ENCODE results near the gene SLC30A10. TPM values are rescaled to one million over a fixed set of nuclear protein-coding genes. Genes with fewer than 3 reads are reported as not detected.
"Not testable (repeated sequence)": the region's sequence is repeated elsewhere in the genome, so short reads cannot be mapped to it uniquely, and the experiment has no call there.

SLC30A10 gene
- total RNA-seq, 2 experiments from 2014 or later = not detected

DNA sequence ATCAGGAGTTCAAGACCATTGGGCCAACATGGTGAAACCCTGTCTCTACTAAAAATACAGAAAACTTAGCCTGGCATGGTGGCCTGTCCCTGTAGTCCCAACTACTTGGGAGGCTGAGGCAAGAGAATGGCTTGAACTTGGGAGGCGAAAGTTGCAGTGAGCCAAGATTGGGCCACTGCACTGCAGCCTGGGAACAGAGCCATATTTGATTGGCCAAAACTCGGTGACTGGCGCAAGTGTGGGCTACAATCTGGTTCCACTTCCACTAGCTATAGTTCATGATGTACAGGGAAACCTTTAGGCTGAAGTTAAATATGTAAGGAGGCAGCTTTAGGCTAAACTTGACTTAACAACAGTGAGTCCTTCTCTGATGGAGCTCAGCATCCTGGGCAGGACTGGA lies 20.2 kb downstream of the SLC30A10 start:
- H3K9me3 Mint-ChIP-seq = no peaks in the 10 kb centered on the region
- no peaks in the 10 kb centered on the region for H3K4me1 ChIP-seq (ENCODE audit: insufficient read depth, low read length)
- H3K27ac ChIP-seq (ENCODE audit: low read depth in 1 of 2, low read length in 2 of 2) = no peak overlapping the region
- no peaks in the 10 kb centered on the region for H3K27me3 ChIP-seq (ENCODE audit: control insufficient read depth in 1 of 2, insufficient read depth in 2 of 2, low read length in 2 of 2)
- no peak overlapping the region for H3K4me3 Mint-ChIP-seq
- ATAC-seq (ENCODE audit: poor library complexity) = no peak
- no peak overlapping the region for H3K4me3 ChIP-seq (ENCODE audit: low read length)
- H3K36me3 Mint-ChIP-seq (ENCODE audit: low read depth) = no peaks in the 10 kb centered on the region
- CTCF ChIA-PET = no interaction called here
- no peak for DNase-seq
- no peak overlapping the region for H3K27ac Mint-ChIP-seq
- H3K36me3 ChIP-seq (ENCODE audit: insufficient read depth, low read length) = no peaks in the 10 kb centered on the region
- H3K27me3 Mint-ChIP-seq = peaks cover 18% of the 10 kb centered on the region
- H3K9me3 ChIP-seq (ENCODE audit: control insufficient read depth in 1 of 2, insufficient read depth in 1 of 2, low read length in 2 of 2) = no peaks in the 10 kb centered on the region
- no peaks in the 10 kb centered on the region for H3K4me1 Mint-ChIP-seq (ENCODE audit: low read depth)
- POLR2A ChIA-PET = no interaction called here
- TF ChIP-seq, protein P1, sequence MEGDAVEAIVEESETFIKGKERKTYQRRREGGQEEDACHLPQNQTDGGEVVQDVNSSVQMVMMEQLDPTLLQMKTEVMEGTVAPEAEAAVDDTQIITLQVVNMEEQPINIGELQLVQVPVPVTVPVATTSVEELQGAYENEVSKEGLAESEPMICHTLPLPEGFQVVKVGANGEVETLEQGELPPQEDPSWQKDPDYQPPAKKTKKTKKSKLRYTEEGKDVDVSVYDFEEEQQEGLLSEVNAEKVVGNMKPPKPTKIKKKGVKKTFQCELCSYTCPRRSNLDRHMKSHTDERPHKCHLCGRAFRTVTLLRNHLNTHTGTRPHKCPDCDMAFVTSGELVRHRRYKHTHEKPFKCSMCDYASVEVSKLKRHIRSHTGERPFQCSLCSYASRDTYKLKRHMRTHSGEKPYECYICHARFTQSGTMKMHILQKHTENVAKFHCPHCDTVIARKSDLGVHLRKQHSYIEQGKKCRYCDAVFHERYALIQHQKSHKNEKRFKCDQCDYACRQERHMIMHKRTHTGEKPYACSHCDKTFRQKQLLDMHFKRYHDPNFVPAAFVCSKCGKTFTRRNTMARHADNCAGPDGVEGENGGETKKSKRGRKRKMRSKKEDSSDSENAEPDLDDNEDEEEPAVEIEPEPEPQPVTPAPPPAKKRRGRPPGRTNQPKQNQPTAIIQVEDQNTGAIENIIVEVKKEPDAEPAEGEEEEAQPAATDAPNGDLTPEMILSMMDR (IDR thresholded peaks at IDR 0.05) = no peak
- intact Hi-C loops (cut with DNase I, micrococcal nuclease) = no loop called here

DNA sequence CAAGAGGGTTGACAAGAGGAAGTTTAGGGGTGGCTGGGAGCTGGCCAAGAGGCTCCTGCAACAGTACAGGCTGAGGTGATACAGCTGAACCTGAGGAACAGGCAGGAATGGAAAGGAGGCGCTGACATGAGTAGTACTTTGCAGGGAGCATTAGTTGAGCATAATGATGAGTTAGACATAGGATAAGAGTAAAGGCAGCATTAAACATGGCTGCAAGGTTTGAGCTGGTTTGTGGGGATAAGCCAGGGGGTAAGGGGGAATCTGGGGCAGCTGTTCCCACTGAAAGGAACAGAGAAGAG lies 20.6 kb downstream of the SLC30A10 start:
- intact Hi-C loops (cut with DNase I, micrococcal nuclease) = no loop called here
- CTCF ChIA-PET = no interaction called here
- H3K27ac ChIP-seq (ENCODE audit: low read depth in 1 of 2, low read length in 2 of 2) = no peak overlapping the region

DNA sequence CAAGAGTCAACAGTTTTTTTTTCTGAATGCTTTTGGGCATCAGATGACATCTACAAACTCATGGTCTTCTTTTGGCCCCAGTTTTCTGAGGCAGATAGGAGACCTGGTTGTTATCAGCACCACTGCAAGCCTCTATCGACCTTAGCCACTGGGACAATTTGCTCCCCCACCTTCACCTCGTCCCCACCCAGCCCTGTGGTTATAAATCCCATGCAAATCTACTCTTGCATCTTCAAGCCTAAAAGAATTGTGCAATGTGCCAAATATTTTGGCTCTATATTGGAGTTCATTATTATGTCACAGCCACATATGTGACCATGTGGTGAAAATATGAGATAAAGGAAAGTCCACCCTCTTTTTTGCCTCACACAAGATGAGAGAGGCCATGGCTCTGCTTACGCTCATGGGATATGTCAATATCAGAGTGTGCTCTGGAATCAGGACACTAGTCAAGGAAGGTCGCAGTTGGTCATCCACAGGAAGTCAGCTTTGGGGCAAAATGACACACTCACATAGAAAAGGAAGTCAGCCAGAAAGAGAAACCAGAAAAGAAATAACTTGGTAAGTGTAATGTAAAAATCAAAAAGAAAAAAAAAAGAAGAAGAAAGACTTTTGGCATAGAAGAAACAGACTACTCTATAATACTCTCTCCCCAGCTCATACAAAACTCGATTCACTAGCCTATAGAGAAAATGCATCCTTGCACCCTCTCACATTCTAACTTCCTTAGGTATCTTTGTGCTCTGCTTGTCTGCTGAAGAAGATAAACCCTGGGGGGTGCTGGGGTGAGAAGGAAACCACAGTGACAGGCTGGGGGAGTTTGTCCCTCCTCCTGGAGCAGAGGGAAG lies 21.2 kb downstream of the SLC30A10 start:
- peaks cover 18% of the 10 kb centered on the region for H3K27me3 Mint-ChIP-seq
- no peak for DNase-seq
- Histone ChIP-seq H3K27ac (ENCODE audit: low read depth in 1 of 2, low read length in 2 of 2) (no peak overlapping the region), H3K9me3 (ENCODE audit: control insufficient read depth in 1 of 2, insufficient read depth in 1 of 2, low read length in 2 of 2) (no peaks in the 10 kb centered on the region), H3K4me1 (ENCODE audit: insufficient read depth, low read length) (no peaks in the 10 kb centered on the region), H3K36me3 (ENCODE audit: insufficient read depth, low read length) (no peaks in the 10 kb centered on the region), H3K4me3 (ENCODE audit: low read length) (no peak overlapping the region), H3K27me3 (ENCODE audit: control insufficient read depth in 1 of 2, insufficient read depth in 2 of 2, low read length in 2 of 2) (no peaks in the 10 kb centered on the region)
- H3K36me3 Mint-ChIP-seq (ENCODE audit: low read depth) = no peaks in the 10 kb centered on the region
- ChIA-PET POLR2A (no interaction called here), CTCF (no interaction called here)
- H3K4me1 Mint-ChIP-seq (ENCODE audit: low read depth) = no peaks in the 10 kb centered on the region
- intact Hi-C loops (cut with DNase I, micrococcal nuclease) = no loop called here
- no peak overlapping the region for H3K27ac Mint-ChIP-seq
- no peaks in the 10 kb centered on the region for H3K9me3 Mint-ChIP-seq
- no peak for ATAC-seq (ENCODE audit: poor library complexity)
- no peak overlapping the region for H3K4me3 Mint-ChIP-seq
- TF ChIP-seq, protein P1 (IDR thresholded peaks at IDR 0.05) = no peak

More for the DNA sequence above, 20.6 kb downstream of the SLC30A10 start:
- H3K4me1 Mint-ChIP-seq (ENCODE audit: low read depth) = no peaks in the 10 kb centered on the region
- no peaks in the 10 kb centered on the region for H3K36me3 ChIP-seq (ENCODE audit: insufficient read depth, low read length)
- POLR2A ChIA-PET = no interaction called here
- H3K9me3 Mint-ChIP-seq = no peaks in the 10 kb centered on the region
- H3K27me3 Mint-ChIP-seq = peaks cover 18% of the 10 kb centered on the region
- no peaks in the 10 kb centered on the region for H3K27me3 ChIP-seq (ENCODE audit: control insufficient read depth in 1 of 2, insufficient read depth in 2 of 2, low read length in 2 of 2)
- H3K4me3 Mint-ChIP-seq = no peak overlapping the region
- H3K4me3 ChIP-seq (ENCODE audit: low read length) = no peak overlapping the region
- H3K4me1 ChIP-seq (ENCODE audit: insufficient read depth, low read length) = no peaks in the 10 kb centered on the region
- DNase-seq (no peak), ATAC-seq (ENCODE audit: poor library complexity) (no peak)
- H3K36me3 Mint-ChIP-seq (ENCODE audit: low read depth) = no peaks in the 10 kb centered on the region
- no peaks in the 10 kb centered on the region for H3K9me3 ChIP-seq (ENCODE audit: control insufficient read depth in 1 of 2, insufficient read depth in 1 of 2, low read length in 2 of 2)
- TF ChIP-seq, protein P1 (IDR thresholded peaks at IDR 0.05) = no peak
- H3K27ac Mint-ChIP-seq = no peak overlapping the region

DNA sequence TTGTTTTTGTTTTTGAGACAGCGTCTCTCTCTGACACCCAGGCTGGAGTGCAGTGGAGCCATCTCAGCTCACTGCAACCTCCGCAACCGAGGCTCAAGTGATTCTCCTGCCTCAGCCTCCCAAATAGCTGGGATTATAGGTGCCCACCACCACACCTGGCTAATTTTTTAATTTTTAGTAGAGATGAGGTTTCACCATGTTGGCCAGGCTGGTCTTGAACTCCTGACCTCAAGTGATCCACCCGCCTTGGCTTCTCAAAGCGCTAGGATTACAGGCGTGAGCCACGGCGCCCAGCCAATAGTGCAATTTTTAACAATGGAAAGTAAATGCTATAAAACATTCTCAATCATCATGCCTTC lies 21.8 kb downstream of the SLC30A10 start:
- H3K27ac Mint-ChIP-seq; H3K36me3 Mint-ChIP-seq (ENCODE audit: low read depth); H3K4me3 ChIP-seq (ENCODE audit: low read length); H3K27ac ChIP-seq (ENCODE audit: low read depth in 1 of 2, low read length in 2 of 2); ATAC-seq (ENCODE audit: poor library complexity); CTCF ChIA-PET; H3K4me1 ChIP-seq (ENCODE audit: insufficient read depth, low read length); intact Hi-C loops (cut with DNase I, micrococcal nuclease); POLR2A ChIA-PET; H3K9me3 Mint-ChIP-seq; DNase-seq; H3K4me1 Mint-ChIP-seq (ENCODE audit: low read depth); H3K27me3 ChIP-seq (ENCODE audit: control insufficient read depth in 1 of 2, insufficient read depth in 2 of 2, low read length in 2 of 2); H3K4me3 Mint-ChIP-seq; H3K36me3 ChIP-seq (ENCODE audit: insufficient read depth, low read length); H3K9me3 ChIP-seq (ENCODE audit: control insufficient read depth in 1 of 2, insufficient read depth in 1 of 2, low read length in 2 of 2): not testable (repeated sequence)
- peaks cover 18% of the 10 kb centered on the region for H3K27me3 Mint-ChIP-seq

All from CD4-positive, alpha-beta T cell (primary cell).